ENCODE results near the gene FOXP1. TPM values are rescaled to one million over a fixed set of nuclear protein-coding genes. Genes with fewer than 3 reads are reported as not detected.

The FOXP1 gene
- total and polyA plus RNA-seq, 2 donors (not counting 1 experiment from before 2014, with no cell fraction given): 91.1 to 508 TPM

DNA sequence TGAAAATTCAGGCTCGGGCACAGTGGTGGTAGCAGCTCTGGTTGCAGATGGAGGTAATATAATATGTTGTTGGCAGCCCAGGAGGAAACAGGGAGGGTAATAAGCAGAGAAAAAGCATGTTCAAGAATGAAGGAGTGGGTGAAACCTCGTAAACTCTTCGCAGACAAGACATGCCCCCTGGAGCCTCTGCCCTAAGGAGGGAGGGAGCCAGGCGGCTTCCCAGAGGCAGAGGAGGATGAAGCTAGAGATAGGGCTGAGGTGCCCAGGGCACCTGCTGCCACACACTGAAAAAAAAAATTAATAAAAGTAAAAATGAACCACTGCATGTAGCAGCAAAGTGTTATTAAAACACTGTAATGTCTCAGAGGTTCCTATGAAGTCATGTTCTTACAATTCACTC lies 137.3 kb downstream of the FOXP1 start:
- Histone ChIP-seq H3K9me3 (ENCODE audit: control extremely low read depth in 1 of 3, control insufficient read depth in 2 of 3, insufficient read depth in 1 of 3, low read length in 2 of 3) (no peaks in the 10 kb centered on the region), H3K36me3 (replicated peaks in 1 of 2; ENCODE audit: control extremely low read depth in 1 of 2, control insufficient read depth in 1 of 2, extremely low read depth in 1 of 2, insufficient read depth in 2 of 2, low read length in 1 of 2) (no peaks in the 10 kb centered on the region), H3K9ac (ENCODE audit: low read length) (no peak overlapping the region), H3K4me3 (ENCODE audit: control extremely low read depth in 1 of 5, extremely low read depth in 1 of 5, insufficient read depth in 1 of 5, low read depth in 2 of 5, low read length in 4 of 5) (no peak overlapping the region), H4K20me1 (ENCODE audit: control insufficient read depth, insufficient read depth, low read length, poor library complexity, severe bottlenecking) (no peaks in the 10 kb centered on the region), H2AFZ (ENCODE audit: insufficient read depth, low read depth, low read length, poor library complexity, severe bottlenecking) (no peak overlapping the region), H3K4me1 (ENCODE audit: control insufficient read depth in 2 of 2, insufficient read depth in 2 of 2, low read length in 2 of 2) (peaks cover 73 to 84% of the 10 kb centered on the region in 2 donors), H3K79me2 (ENCODE audit: control insufficient read depth, insufficient read depth, low read length) (peaks cover 77% of the 10 kb centered on the region), H3K27me3 (replicated peaks in 1 of 4; ENCODE audit: control extremely low read depth in 1 of 4, control insufficient read depth in 3 of 4, insufficient read depth in 4 of 4, low read length in 3 of 4) (no peaks in the 10 kb centered on the region), H3K4me2 (replicated peaks; ENCODE audit: low read depth, low read length, poor library complexity, severe bottlenecking) (peak overlapping the region; percentile 2), H3K27ac (ENCODE audit: low read length in 2 of 2) (peak overlapping the region in 1 of 2 donors; percentile 20)
- ChIA-PET POLR2A (no interaction called here), CTCF (interaction anchor here (4.0 kb wide), 1 partner anchor 9 kb away, joined by 25 read pairs; no protein-coding TSS in a partner anchor)
- no peak for ATAC-seq (ENCODE audit: low read depth)
- no peaks in the 10 kb centered on the region for H3K9me3 Mint-ChIP-seq (ENCODE audit: insufficient read depth)
- H3K27ac Mint-ChIP-seq: peak overlapping the region; percentile 32
- TF ChIP-seq, protein P1, sequence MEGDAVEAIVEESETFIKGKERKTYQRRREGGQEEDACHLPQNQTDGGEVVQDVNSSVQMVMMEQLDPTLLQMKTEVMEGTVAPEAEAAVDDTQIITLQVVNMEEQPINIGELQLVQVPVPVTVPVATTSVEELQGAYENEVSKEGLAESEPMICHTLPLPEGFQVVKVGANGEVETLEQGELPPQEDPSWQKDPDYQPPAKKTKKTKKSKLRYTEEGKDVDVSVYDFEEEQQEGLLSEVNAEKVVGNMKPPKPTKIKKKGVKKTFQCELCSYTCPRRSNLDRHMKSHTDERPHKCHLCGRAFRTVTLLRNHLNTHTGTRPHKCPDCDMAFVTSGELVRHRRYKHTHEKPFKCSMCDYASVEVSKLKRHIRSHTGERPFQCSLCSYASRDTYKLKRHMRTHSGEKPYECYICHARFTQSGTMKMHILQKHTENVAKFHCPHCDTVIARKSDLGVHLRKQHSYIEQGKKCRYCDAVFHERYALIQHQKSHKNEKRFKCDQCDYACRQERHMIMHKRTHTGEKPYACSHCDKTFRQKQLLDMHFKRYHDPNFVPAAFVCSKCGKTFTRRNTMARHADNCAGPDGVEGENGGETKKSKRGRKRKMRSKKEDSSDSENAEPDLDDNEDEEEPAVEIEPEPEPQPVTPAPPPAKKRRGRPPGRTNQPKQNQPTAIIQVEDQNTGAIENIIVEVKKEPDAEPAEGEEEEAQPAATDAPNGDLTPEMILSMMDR (IDR thresholded peaks at IDR 0.05): no peak
- H3K4me1 Mint-ChIP-seq: peaks cover 83% of the 10 kb centered on the region
- intact Hi-C loops (cut with micrococcal nuclease): no loop called here
- H3K4me3 Mint-ChIP-seq: no peak overlapping the region
- no peaks in the 10 kb centered on the region for H3K27me3 Mint-ChIP-seq
- no peak for DNase-seq
- WGBS (ENCODE audit: insufficient coverage): 100% methylated on average over 2 of the region's 4 CpGs

DNA sequence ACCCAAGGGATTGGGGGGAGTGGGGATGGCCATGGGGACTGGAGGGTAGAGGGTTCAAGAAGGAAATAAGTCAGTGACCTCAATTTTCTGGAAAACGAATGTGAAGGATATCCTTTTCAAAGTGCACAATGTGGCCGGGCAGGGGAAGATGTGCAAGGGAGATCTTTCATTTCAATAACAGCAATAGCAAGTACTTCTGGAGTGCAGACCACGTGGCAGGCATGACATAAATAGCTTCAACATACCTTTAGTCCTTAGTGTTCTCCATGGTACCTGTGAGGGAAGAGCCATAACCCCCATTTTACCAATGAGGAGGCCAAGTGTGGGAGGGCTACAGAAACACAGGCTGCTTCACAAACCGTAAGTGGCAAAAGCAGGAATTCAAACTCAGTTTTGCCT lies 138.7 kb downstream of the FOXP1 start:
- Histone ChIP-seq H3K4me3 (ENCODE audit: control extremely low read depth in 1 of 5, extremely low read depth in 1 of 5, insufficient read depth in 1 of 5, low read depth in 2 of 5, low read length in 4 of 5) (peak overlapping the region in 1 of 5 experiments; percentile 17), H3K79me2 (ENCODE audit: control insufficient read depth, insufficient read depth, low read length) (peaks cover 77% of the 10 kb centered on the region), H2AFZ (ENCODE audit: insufficient read depth, low read depth, low read length, poor library complexity, severe bottlenecking) (peak overlapping the region; percentile 34), H3K27me3 (replicated peaks in 1 of 4; ENCODE audit: control extremely low read depth in 1 of 4, control insufficient read depth in 3 of 4, insufficient read depth in 4 of 4, low read length in 3 of 4) (no peaks in the 10 kb centered on the region), H3K36me3 (replicated peaks in 1 of 2; ENCODE audit: control extremely low read depth in 1 of 2, control insufficient read depth in 1 of 2, extremely low read depth in 1 of 2, insufficient read depth in 2 of 2, low read length in 1 of 2) (no peaks in the 10 kb centered on the region), H3K27ac (ENCODE audit: low read length in 2 of 2) (peak overlapping the region; percentile 90 to 92), H3K9ac (ENCODE audit: low read length) (peak overlapping the region; percentile 26), H3K9me3 (ENCODE audit: control extremely low read depth in 1 of 3, control insufficient read depth in 2 of 3, insufficient read depth in 1 of 3, low read length in 2 of 3) (no peaks in the 10 kb centered on the region), H4K20me1 (ENCODE audit: control insufficient read depth, insufficient read depth, low read length, poor library complexity, severe bottlenecking) (no peaks in the 10 kb centered on the region), H3K4me2 (replicated peaks; ENCODE audit: low read depth, low read length, poor library complexity, severe bottlenecking) (peak overlapping the region; percentile 73), H3K4me1 (ENCODE audit: control insufficient read depth in 2 of 2, insufficient read depth in 2 of 2, low read length in 2 of 2) (peaks cover 77 to 84% of the 10 kb centered on the region in 2 donors)
- H3K27me3 Mint-ChIP-seq: no peaks in the 10 kb centered on the region
- no peaks in the 10 kb centered on the region for H3K9me3 Mint-ChIP-seq (ENCODE audit: insufficient read depth)
- H3K4me3 Mint-ChIP-seq: peak overlapping the region; percentile 70
- WGBS (ENCODE audit: insufficient coverage): 67% methylated on average over 1 of the region's 4 CpGs
- no peak for TF ChIP-seq EZH2 (IDR thresholded peaks at IDR 0.05; ENCODE audit: borderline replicate concordance, insufficient read depth, low read depth, low read length, poor library complexity, severe bottlenecking)
- TF ChIP-seq, protein P1 (IDR thresholded peaks at IDR 0.05): no peak
- ATAC-seq (ENCODE audit: low read depth): no peak
- intact Hi-C loops (cut with micrococcal nuclease): loop anchor here (1.0 to 5.0 kb wide), 12 partner anchors 10 to 375 kb away; partner anchors contain the start of gene FOXP1
- ChIA-PET POLR2A (interaction anchor here (0.7 to 4.5 kb wide), 3 partner anchors 46 to 270 kb away, joined by 5 to 22 read pairs (median 6); partner anchors contain the start of gene FOXP1), CTCF (interaction anchor here (1.9 to 4.0 kb wide), 2 partner anchors 10 to 89 kb away, joined by 6 to 25 read pairs; no protein-coding TSS in a partner anchor)
- peaks cover 82% of the 10 kb centered on the region for H3K4me1 Mint-ChIP-seq
- H3K27ac Mint-ChIP-seq: peak overlapping the region; percentile 96
- no peak for DNase-seq

Measured in B cell (primary cell).